Colonic mucosa (tissue), 4 donors: ENCODE data around the gene ITPKB. TPM values are rescaled to one million over a fixed set of nuclear protein-coding genes. Genes with fewer than 3 reads are reported as not detected.

Experiments used
- DNase-seq: peaks from one replicate; pipeline ENCODE4 v3.0.0-alpha.2; 2020
- H3K27ac ChIP-seq: fragments of 200-600 bp; one replicate; pipeline ENCODE4 v1.8.0; 2021
- H3K27me3 ChIP-seq: fragments of 200-600 bp; one replicate; pipeline ENCODE4 v1.8.0; 2021
- H3K36me3 ChIP-seq: fragments of 200-600 bp; one replicate; pipeline ENCODE4 v1.8.0; 2021
- H3K4me1 ChIP-seq: fragments of 200-600 bp; one replicate; pipeline ENCODE4 v1.8.0; 2021; ENCODE audit warnings: mild to moderate bottlenecking
- H3K4me3 ChIP-seq: fragments of 200-600 bp; one replicate; pipeline ENCODE4 v1.8.0; 2021
- H3K9ac ChIP-seq, 2 donors: one replicate each; pipeline ENCODE4 v1.7.0; 2013; ENCODE audit warnings: control low read depth in 2 of 2, low read depth in 2 of 2, low read length in 2 of 2
- H3K9me3 ChIP-seq: fragments of 200-600 bp; one replicate; pipeline ENCODE4 v1.8.0; 2021
- intact Hi-C: fragments of 100-400 bp; cut with DNase I; formaldehyde crosslinking; loops from one replicate; pipeline ENCODE4 v1.14.1; 2022
- total RNA-seq, 2 donors: library from RNA; stranded (reverse); fragmentation: NEBNext Ultra II Directional in 1 of 2; extraction: Animal tissue kit (Norgen Biotek cat#: 25700) in 1 of 2; gene quantifications; one replicate each; pipeline ENCODE4 v1.2.1, GENCODE V29; 2021
- TF ChIP-seq, protein P1 (sequence below): fragments of 200-600 bp; IDR thresholded peaks from one replicate; pipeline ENCODE4 v1.8.0; 2022; ENCODE audit warnings: antibody characterized with exemption, mild to moderate bottlenecking
- donor health status: healthy.
- donor health status: DM: no; HTN: no; CAD: no.
- donor health status: DM: no; HTN: no; CAD: no.

ITPKB gene
- total RNA-seq, 2 donors from 2014 or later: 11.6 to 16.9 TPM

- no peak overlapping the region for H3K4me3 ChIP-seq
- H3K27me3 ChIP-seq: no peaks in the 10 kb centered on the region
- H3K36me3 ChIP-seq: peaks cover 8% of the 10 kb centered on the region
- DNase-seq: no peak
- intact Hi-C loops: no loop called here
- TF ChIP-seq, protein P1, sequence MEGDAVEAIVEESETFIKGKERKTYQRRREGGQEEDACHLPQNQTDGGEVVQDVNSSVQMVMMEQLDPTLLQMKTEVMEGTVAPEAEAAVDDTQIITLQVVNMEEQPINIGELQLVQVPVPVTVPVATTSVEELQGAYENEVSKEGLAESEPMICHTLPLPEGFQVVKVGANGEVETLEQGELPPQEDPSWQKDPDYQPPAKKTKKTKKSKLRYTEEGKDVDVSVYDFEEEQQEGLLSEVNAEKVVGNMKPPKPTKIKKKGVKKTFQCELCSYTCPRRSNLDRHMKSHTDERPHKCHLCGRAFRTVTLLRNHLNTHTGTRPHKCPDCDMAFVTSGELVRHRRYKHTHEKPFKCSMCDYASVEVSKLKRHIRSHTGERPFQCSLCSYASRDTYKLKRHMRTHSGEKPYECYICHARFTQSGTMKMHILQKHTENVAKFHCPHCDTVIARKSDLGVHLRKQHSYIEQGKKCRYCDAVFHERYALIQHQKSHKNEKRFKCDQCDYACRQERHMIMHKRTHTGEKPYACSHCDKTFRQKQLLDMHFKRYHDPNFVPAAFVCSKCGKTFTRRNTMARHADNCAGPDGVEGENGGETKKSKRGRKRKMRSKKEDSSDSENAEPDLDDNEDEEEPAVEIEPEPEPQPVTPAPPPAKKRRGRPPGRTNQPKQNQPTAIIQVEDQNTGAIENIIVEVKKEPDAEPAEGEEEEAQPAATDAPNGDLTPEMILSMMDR: no peak
- peaks cover 5% of the 10 kb centered on the region for H3K4me1 ChIP-seq
- no peak overlapping the region for H3K27ac ChIP-seq
- H3K9me3 ChIP-seq: no peaks in the 10 kb centered on the region
- H3K9ac ChIP-seq: no peak overlapping the region
Measured at GRCh38 chr1:226645279-226645976, 93.7 kb downstream of the ITPKB start.

GRCh38 chr1:226644541-226645176, 94.4 kb downstream of the ITPKB start:
- no peak for DNase-seq
- Histone ChIP-seq H3K27ac (no peak overlapping the region), H3K4me3 (no peak overlapping the region), H3K9me3 (no peaks in the 10 kb centered on the region), H3K36me3 (peaks cover 8% of the 10 kb centered on the region), H3K4me1 (peaks cover 5% of the 10 kb centered on the region), H3K9ac (no peak overlapping the region), H3K27me3 (no peaks in the 10 kb centered on the region)
- TF ChIP-seq, protein P1: no peak
- intact Hi-C loops: no loop called here

GRCh38 chr1:226643611-226644540, 95.2 kb downstream of the ITPKB start:
- Histone ChIP-seq H3K9ac (peak overlapping the region in 1 of 2 donors; percentile 19), H3K27me3 (no peaks in the 10 kb centered on the region), H3K9me3 (no peaks in the 10 kb centered on the region), H3K36me3 (peaks cover 8% of the 10 kb centered on the region), H3K4me1 (peaks cover 5% of the 10 kb centered on the region), H3K4me3 (no peak overlapping the region), H3K27ac (peak overlapping the region; percentile 3)
- TF ChIP-seq, protein P1: no peak
- intact Hi-C loops: no loop called here
- DNase-seq: no peak

DNA sequence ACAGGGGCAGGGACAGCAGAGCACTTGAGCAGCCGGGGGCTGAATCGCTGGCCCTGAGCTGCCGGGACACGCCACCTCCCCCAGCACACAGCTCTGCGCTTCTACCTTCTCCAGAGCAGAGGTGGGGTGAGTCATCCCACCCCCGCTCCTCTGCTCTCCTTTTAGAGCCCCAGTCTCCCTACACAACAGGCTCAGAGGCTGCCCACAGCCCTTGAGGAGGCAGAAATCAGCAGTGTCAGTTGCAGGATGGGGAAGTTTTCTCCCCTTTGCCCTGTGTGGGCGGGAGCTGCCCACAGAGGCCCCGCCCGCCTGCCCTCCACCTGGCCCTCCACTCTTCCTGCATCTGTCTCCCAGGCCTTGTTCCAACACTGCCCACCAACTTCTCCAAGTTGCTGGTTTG, 95.9 kb downstream of the ITPKB start:
- peak overlapping the region; percentile 3 for H3K27ac ChIP-seq
- peaks cover 8% of the 10 kb centered on the region for H3K36me3 ChIP-seq
- intact Hi-C loops: no loop called here
- no peak for DNase-seq
- no peaks in the 10 kb centered on the region for H3K27me3 ChIP-seq
- TF ChIP-seq, protein P1: no peak
- H3K4me3 ChIP-seq: no peak overlapping the region
- peaks cover 5% of the 10 kb centered on the region for H3K4me1 ChIP-seq
- peak overlapping the region in 1 of 2 donors; percentile 18 for H3K9ac ChIP-seq
- no peaks in the 10 kb centered on the region for H3K9me3 ChIP-seq

DNA sequence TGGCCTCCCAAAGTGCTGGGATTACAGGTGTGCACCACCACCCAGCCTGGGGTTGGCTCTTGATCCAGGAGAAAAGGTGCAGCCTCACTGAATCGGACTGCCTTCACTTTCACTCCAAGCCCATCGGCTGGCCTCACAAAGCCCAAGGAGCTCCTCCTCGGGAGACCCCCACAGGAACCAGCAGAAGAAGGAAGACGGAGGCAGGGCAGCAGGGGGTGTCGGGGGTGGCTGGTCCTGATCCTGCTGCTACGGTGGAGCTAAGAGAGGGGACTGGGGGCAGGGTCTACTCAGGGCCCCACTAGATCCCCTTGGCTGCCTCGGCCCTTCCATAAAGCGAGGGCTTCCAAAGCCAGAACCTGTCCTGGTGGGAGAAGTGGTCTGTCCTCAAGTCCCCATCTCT, 96.7 kb downstream of the ITPKB start:
- Histone ChIP-seq H3K27ac (no peak overlapping the region), H3K36me3 (peaks cover 8% of the 10 kb centered on the region), H3K27me3 (no peaks in the 10 kb centered on the region), H3K4me1 (peaks cover 5% of the 10 kb centered on the region), H3K9ac (no peak overlapping the region), H3K9me3 (no peaks in the 10 kb centered on the region), H3K4me3 (no peak overlapping the region)
- DNase-seq: no peak
- TF ChIP-seq, protein P1: no peak
- intact Hi-C loops: no loop called here
